ENCODE results near the gene PIM2. TPM values are rescaled to one million over a fixed set of nuclear protein-coding genes. Genes with fewer than 3 reads are reported as not detected.
A peak's percentile ranks its signal among the peaks of the same experiment; 100 is the strongest.

Gene PIM2
- total and polyA plus RNA-seq, 4 donors = 14.8 to 36.5 (median 24.5) TPM

GRCh38 chrX:48958635-48959094 lies 39.8 kb upstream of the PIM2 start:
- Histone ChIP-seq H3K27me3 (ENCODE audit: control insufficient read depth in 3 of 3, insufficient read depth in 3 of 3, low read length in 2 of 3) (no peaks in the 10 kb centered on the region), H3K27ac (ENCODE audit: low read depth in 1 of 2, low read length in 1 of 2) (peak overlapping the region; percentile 87 to 90), H3K9me3 (ENCODE audit: control insufficient read depth in 4 of 4, insufficient read depth in 3 of 4, low read length in 3 of 4) (peaks cover 0 to under 1% (median 0%) of the 10 kb centered on the region in 4 donors), H3K4me3 (peak overlapping the region; percentile 16), H3K9ac (ENCODE audit: insufficient read depth in 1 of 2, low read length in 2 of 2) (peak overlapping the region in 1 of 2 donors; percentile 89), H3K4me1 (ENCODE audit: control insufficient read depth in 5 of 5, insufficient read depth in 5 of 5, low read length in 5 of 5) (peaks cover 0 to 32% (median 5%) of the 10 kb centered on the region in 5 donors), H3K36me3 (ENCODE audit: control insufficient read depth in 4 of 4, insufficient read depth in 4 of 4, low read length in 4 of 4) (peaks cover 0 to 5% (median 2%) of the 10 kb centered on the region in 4 donors)
- no peak for ATAC-seq (ENCODE audit: insufficient read depth, low FRiP score)
- 0 to 34% methylated on average over 19 to 21 of the region's 21 CpGs for WGBS, 2 donors
- no peak for TF ChIP-seq CTCF (IDR thresholded peaks at IDR 0.05; ENCODE audit: control extremely low read depth, extremely low read depth)
- peak in 2 of 3 donors; percentile 38 to 49 for DNase-seq

DNA sequence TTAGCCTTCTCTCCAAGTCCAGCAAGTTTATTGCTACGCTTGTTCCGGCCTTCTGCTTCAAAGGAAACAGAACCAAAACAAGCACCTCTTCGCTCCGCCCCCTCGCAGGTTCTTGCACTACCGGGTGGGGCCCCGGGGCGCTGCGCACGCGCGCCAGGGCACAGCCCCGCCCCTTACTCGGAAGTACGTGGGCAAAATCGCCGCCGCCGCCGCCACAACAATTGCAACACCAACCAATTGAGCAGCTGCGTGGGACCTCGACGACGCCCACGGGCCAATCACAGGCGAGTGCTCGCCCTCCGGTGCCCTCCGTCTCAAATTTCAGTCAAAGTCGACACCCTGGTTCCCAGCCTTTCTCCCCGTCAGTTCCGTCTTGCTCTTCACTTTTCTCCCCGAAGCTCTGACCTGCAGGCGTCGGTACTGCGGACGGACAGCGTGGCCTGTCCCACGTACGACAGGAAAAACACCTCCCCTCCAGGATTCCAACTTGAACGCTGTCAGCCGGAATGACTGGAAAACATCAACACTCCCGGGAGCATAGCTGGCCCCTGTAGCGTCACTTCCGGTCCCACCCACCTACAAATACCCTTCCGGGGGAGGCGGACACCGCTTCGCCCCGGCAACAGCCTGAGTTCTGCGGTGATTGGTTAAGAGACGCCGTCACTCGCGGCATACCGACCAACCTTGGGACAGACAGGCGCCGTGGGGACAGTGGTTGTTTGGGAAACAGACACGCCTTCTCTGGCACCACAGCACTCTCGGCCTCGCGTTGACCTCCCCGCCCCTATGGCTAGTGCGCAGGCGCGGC lies 39.2 kb upstream of the PIM2 start:
- Histone ChIP-seq H3K36me3 (ENCODE audit: control insufficient read depth in 4 of 4, insufficient read depth in 4 of 4, low read length in 4 of 4) (peaks cover 0 to 5% (median 2%) of the 10 kb centered on the region in 4 donors), H3K27ac (ENCODE audit: low read depth in 1 of 2, low read length in 1 of 2) (peak overlapping the region; percentile 90 to 98), H3K4me3 (peak overlapping the region; percentile 65), H3K9ac (ENCODE audit: insufficient read depth in 1 of 2, low read length in 2 of 2) (peak overlapping the region; percentile 74 to 82), H3K4me1 (ENCODE audit: control insufficient read depth in 5 of 5, insufficient read depth in 5 of 5, low read length in 5 of 5) (peaks cover 0 to 32% (median 9%) of the 10 kb centered on the region in 5 donors), H3K9me3 (ENCODE audit: control insufficient read depth in 4 of 4, insufficient read depth in 3 of 4, low read length in 3 of 4) (no peaks in the 10 kb centered on the region), H3K27me3 (ENCODE audit: control insufficient read depth in 3 of 3, insufficient read depth in 3 of 3, low read length in 2 of 3) (no peaks in the 10 kb centered on the region)
- DNase-seq (peak; percentile 98 to 99 (median 98)), ATAC-seq (ENCODE audit: insufficient read depth, low FRiP score) (peak; percentile 89)
- 0 to 37% methylated on average over 54 to 66 of the region's 66 CpGs for WGBS, 2 donors
- no peak for TF ChIP-seq CTCF (IDR thresholded peaks at IDR 0.05; ENCODE audit: control extremely low read depth, extremely low read depth)

DNA sequence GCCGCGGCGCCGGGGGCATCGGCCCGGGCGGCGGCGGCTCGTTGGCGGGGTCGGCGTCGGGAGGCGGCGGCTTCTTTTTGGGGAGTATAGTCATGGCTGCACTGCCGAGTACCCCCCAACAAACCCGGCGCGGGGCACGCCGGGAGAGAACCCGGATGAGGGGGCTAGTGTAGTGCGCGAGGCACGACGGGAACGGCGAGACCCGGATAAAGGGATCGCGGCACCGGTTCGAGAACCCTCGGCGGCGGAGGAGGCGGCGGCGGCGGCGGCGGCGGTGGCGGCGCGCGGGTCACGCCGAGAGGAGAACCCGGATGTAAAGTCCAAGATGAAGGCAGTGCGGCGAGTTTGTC lies 38.6 kb upstream of the PIM2 start, which contains the start of gene OTUD5:
Gene OTUD5 (minus strand): TSS at position 131 of the 350 bp plus-strand sequence. CDS start 37 bp downstream, at position 94.
- no peaks in the 10 kb centered on the region for H3K9me3 ChIP-seq (ENCODE audit: control insufficient read depth in 4 of 4, insufficient read depth in 3 of 4, low read length in 3 of 4)
- H3K36me3 ChIP-seq (ENCODE audit: control insufficient read depth in 4 of 4, insufficient read depth in 4 of 4, low read length in 4 of 4) = peaks cover 0 to 5% (median 2%) of the 10 kb centered on the region in 4 donors
- no peak for TF ChIP-seq CTCF (IDR thresholded peaks at IDR 0.05; ENCODE audit: control extremely low read depth, extremely low read depth)
- H3K4me1 ChIP-seq (ENCODE audit: control insufficient read depth in 5 of 5, insufficient read depth in 5 of 5, low read length in 5 of 5) = peaks cover 0 to 30% (median 11%) of the 10 kb centered on the region in 5 donors
- H3K27me3 ChIP-seq (ENCODE audit: control insufficient read depth in 3 of 3, insufficient read depth in 3 of 3, low read length in 2 of 3) = no peaks in the 10 kb centered on the region
- peak within 1 kb of the TSS; percentile 77 to 82 for H3K9ac ChIP-seq (ENCODE audit: insufficient read depth in 1 of 2, low read length in 2 of 2)
- H3K27ac ChIP-seq (ENCODE audit: low read depth in 1 of 2, low read length in 1 of 2) = peak within 1 kb of the TSS; percentile 87 to 98
- peak within 1 kb of the TSS; percentile 65 for H3K4me3 ChIP-seq
- 6 to 45% methylated on average over 7 to 53 of the region's 53 CpGs for WGBS, 2 donors
- no peak for DNase-seq
- ATAC-seq (ENCODE audit: insufficient read depth, low FRiP score) = no peak
